HG03196 (cell line): ENCODE data around the gene ASCL2.

Experiments used
- ATAC-seq: cut with Tn5 transposase; IDR thresholded peaks from one replicate; pipeline ENCODE4 v1.9.1; 2021; ENCODE audit not compliant: unreplicated experiment

ASCL2 gene

DNA sequence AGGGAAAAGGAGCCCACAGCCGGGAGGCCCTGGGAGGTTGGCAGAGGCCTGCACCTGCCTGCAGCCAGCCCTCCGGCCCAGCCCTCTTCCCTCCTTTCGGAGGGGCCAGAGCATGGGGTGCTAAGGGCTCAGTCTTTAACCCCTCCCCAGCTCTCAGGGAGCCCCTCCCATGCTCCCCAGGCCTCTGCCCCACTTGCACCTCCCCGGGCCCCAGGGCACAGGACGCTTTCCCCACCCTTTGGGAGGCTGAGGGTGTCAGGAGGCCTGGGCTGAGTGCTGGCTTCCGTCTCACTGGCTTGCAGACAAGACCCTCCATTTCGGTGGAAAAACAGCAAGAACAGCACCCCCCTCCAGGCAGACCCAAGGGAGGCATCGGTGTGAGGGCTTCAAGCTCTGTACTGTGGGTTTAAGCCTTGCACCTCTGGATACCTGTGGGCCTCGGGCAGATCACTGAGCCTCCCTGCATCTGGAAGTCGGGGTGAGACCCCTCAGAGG lies 7.3 kb downstream of the ASCL2 start:
- no peak for ATAC-seq

DNA sequence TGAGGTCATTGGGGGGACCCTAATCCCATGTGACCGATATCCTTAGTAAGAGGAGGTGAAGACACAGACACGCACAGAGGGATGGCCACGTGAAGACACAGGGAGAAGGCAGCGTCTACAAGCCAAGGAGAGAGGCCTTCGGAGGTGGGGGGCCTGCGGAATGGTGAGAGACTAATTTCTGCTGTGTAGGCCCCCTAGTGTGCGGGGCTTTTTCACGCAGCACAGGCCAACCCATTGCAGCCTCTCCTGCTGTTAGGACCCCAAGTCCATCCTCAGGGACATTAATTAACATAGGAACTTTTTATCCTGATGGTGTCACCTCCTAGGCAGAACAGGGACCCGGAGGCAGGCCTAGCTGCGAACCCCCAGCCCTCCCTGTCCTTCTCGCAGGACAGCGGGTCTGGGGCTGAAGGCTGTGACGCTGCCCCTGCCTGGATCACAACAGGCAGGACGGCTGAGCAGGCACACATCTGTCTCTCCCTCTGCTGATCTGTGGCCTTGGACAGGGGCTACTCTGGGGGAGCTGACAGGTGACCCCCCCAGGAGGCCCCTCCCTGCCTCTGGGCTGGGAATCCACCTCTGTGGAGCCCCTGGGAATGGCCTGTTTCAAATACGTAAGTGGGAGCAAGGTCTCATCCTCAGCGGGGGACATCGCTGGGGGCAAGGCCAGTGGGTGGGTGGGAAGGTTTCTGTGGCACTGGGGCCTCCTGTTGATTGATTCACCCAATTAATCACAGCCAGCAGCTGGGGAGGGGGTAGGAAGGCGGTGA lies 7.9 kb downstream of the ASCL2 start:
- ATAC-seq: no peak

DNA sequence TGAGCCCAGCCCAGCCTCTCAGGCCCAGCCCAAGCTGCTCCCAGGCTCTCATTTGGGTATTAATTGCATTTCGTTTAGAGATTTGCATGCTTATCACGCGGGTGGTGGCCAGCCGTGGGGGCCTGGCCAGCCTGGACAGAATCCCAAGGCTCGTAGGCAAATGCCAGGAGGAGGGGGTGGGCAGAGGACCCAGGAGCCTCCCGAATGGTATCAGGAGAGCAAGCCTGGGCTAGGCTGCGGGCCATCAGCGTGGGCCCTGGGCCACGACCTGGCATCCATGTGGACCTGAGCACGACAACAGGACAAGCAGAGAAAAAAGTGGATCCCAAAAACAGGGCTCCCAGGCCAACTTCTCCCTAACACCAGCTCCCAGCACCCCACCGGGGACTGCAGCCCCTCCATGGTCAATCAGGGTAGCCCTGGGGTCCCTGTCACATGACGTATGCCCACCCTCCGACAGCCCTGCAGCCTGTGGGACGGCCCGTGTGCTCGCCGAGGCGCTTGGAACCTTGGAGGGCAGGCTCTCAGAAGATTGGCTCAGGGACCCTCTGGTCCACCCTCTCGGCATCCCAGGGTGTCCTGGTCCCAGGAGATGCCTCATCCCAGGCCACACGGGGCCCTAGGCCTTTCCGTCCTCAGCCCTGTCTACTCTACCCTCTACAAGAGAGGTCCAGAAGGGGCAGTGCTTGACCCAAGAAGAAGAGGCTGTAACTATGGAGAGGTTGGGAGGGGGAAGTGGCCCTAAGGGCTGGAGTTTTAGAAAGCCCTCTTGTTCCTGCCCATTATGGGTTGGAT lies 8.8 kb downstream of the ASCL2 start:
- no peak for ATAC-seq

DNA sequence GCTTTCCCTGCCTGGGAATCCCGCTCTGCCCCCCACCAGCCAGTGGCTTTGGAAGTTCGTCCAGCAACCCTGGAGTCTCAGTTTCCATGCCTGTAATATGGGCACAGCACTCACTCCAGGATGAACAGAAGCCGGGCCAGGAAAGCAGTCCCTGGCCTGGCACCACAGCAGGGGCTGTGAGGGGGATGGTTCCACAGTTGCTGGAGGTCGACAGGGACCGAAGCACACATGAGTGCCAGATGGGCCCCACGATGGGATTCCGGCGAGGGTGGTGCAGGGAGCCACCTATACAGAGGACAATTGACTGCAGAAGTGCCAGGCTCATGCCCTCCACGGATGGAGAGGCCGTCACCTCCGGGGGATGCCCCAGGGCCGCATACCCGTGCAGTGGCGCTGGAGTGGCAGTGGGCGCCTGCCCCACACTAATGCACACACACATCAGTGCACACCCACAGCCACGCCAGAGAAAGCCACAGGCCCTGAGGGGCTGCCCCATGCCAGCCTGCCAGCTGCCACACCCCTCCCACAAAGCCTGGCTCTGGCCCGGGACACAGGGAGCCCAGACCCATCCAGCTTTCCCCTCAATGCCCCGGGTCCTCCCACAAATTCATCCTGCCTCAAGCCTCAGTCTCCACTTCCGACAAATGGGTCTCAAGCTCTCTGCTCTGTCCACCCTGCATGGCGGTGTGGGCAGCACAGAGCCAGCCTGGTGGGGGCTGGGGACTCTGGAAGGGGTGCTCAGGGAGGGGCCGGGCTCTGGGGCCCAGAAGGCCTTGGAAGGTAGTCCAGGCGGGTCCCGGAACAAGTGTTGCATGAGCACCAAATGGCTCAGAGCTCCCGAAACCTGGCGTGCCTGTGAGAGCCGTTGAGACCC lies 9.7 kb downstream of the ASCL2 start:
- ATAC-seq: no peak

DNA sequence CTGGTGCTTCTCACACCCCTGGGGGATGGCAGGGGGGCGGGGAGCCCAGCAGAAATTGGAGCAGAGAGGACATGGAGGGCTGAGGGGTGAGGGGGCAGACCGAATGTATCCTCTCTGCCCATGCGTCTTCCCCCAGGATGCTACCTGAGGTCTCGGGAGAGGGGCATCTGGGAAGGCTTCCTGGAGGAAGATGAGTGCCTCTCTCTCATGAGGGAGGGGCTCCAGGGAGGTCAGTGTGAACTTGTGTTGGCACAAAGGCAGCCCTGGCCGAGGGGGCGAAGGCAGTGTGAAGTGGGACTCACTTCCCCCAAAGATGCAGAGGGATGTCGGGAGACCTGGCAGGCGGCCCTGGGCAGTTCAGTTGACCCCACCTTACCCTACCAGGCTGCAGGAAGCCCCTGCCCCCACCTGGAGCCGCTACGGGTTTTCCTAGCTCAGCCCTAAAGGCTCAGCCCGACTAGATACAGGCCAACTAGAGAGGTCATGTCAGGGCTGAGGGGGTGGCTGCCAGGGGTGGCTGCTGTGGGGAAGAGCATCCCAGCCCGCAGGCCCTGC lies 10.4 kb downstream of the ASCL2 start:
- no peak for ATAC-seq

DNA sequence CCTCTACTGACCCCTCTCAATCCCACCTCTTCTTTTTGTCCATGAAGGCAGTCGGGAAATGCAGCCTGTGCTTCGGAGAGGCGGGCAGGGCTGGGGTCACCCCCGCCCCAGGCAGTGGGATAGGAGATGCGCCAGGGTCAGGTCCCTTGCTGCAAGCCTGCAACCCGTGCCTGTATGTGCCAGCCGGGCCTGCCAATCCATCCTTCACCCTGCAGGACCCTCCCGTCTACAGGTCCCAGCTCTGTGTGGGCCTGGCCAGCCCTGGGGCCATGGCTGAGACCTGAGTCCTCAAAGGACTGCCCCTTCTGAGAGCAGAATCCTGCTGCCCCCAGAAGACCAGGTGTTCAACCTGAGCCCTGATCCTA lies 10.9 kb downstream of the ASCL2 start:
- ATAC-seq: no peak

DNA sequence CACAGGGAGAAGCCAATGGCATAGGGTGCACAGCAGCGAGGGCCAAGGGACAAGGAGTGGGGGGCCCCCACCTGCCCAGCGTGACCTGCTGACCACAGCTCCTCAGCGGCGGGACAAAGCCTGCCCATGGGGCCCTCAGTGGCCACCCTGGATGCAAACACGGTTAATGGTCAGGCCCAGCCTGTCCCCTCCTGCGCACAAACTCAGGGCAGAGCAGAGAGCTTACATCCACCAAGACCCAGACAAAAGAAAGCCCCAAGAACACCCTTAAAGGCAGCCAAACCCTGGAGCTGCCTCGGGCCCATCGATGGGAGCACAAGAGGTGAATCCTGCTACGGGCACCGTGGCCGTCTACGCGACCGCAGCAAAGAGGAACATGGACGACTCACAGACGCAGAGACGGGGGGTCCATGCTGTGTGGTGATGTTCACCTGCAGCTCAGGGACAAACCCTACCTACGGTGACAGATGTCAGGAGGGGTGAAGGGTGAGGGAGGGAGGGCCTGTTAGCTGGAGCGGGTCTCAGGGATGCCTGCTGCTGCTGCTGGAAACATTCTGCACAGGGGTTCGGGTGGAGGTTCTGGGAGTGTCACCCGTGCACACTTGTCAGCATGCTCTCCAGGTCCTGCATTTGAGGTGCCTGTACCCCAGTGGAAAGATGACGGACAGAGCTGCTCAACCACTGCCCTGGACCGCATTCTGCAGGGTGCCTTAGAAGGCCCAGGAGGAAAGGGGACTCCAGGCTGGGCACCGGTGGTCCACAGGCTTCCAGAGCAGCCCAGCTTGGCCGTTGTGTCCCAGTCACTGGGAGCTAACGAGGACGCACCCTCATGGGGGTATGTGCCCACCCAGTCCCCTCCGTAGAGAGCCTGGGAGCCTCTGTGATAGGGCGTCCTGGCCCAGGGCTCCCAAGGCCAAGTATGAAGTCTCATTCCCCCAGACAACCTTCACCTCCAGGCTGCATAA lies 11.6 kb downstream of the ASCL2 start:
- ATAC-seq: no peak

DNA sequence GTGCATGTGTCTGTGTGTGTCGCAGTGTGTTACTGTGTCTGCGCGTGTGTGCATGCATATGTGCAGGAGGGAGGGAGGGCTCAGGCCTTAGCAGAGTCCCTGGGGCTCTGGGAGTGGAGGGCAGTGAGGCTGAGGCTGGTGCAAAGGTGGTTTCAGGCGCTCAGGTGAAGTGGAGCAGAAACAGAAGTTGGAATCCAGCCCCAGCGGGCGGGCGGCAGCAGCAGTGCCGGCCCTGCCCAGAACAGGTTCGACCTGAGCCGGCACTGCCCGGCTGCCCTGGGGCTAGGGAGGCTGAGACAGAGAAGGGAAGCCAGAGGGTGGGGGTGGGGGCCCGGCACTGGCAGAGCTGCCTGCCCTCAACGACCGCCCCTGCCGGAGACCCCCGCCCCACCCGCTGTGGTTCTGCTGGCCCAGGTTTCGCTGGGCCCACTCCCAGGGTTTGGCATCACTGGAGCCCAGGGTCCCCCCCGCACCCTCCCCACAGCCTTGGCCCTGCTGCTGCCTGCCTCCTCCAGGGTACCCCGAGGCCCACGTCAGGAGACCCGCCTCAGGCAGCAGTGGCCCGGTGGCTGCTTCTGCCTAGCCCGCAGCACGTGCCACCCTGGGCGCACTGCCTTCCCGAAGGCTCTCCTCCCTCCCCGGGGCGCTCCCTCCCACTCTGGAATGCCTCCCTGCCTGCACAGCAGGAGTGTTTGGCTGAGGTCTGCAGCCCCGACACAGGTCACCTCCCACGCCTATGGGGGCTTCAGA lies 13.3 kb downstream of the ASCL2 start:
- ATAC-seq: no peak

DNA sequence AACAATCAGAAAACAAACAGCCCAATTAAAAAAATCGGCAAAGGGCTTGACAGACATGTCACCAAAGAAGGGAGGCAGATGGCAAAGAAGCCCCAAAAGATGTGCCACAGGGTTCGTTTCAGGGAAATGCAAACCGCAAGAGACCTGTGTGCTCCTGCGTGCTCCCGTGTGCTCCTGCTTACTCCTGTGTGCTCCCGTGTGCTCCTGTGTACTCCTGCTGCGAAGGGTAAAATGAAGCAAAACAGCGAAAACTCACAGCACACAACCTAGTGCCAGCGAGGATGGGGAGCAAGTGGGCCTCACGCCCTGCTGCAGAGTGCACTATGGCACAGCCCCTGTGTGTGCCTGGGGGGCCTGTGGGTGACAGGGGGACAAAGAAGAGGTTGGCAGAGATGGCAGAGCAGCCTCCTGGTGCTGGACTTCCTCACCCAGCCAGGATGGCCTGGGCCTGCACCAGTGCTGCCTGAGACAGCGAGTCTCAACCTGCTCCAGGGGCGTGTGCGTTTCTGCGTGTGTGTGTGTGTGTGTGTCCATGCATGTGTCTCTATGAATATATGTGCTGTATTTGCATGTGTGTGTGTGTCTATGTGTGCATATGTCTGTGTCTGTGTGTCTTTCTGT lies 14.0 kb downstream of the ASCL2 start:
- no peak for ATAC-seq

DNA sequence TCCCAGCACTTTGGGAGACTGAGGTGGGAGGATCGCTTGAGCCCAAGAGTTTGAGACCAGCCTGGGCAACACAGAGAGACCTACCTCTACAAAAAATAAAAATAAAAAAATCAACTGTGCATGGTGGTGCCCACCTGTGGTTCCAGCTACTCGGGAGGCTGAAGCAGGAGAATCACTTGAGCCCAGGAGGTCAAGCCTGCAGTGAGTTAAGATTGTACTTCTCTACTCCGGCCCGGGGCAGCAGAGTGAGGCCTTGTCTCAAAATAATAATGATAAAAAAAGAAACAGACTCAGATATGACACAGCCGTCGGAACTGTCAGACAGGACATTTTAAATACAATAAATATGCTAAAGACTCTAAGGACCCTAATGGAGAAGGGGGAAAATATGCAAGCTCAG lies 18.4 kb downstream of the ASCL2 start:
- ATAC-seq: no peak

DNA sequence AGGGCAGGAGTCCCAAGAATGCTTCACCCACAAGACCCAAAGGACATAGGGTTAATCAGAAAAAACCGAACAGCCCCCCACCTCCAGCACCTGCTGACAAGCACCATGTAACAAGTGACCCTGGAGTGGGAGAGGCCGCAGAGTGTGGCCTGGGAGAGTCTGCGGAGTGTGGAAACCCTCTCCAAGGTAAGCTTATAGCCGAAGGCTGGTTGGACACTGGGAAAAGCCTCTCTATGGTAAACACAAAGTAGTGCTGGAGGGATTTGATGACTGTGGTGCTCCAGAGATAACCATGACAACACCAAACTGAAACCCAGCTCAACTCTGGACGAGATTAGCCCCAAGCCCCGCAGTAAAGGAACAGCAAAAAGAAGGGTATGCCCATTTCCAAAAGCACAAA lies 19.2 kb downstream of the ASCL2 start:
- ATAC-seq: no peak

DNA sequence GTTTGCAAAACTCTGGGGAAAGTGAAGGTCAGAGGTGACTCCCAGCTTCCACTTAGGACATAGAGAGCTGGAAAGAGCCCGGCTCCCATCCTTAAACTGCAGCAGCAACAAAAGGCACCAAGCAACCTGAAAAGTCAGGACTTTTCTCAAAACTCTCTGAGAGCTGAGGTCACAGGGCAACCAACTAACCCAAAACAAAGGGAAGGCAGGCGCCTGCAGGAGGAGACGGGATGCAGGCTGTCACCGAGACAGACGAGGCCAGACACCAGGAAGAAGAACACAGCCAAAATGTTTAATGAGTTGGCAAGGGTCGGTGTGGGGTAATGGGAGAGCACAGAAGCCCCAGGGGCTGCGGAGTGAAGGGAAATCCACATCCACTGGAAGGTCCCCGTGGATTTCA lies 19.9 kb downstream of the ASCL2 start:
- no peak for ATAC-seq

DNA sequence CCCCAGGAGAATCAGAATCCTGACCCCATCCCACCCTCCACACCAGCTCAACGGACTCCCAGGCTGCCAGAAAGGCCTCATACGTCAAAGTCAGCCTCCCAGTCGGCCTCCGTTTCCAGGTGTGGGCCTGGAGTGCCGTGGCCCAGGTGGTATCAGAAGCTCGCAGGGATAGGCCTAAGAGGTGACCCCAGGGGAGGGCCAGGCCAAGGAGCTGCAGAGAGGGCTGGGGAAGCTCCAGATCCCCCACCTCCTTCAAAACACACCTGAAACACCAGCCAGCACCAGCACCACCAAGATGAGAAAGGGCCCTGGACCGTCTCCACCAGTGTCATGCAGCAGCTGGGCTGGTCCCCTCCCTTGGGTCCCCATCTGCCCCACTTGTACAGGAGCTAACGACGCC lies 20.3 kb downstream of the ASCL2 start:
- ATAC-seq: no peak

DNA sequence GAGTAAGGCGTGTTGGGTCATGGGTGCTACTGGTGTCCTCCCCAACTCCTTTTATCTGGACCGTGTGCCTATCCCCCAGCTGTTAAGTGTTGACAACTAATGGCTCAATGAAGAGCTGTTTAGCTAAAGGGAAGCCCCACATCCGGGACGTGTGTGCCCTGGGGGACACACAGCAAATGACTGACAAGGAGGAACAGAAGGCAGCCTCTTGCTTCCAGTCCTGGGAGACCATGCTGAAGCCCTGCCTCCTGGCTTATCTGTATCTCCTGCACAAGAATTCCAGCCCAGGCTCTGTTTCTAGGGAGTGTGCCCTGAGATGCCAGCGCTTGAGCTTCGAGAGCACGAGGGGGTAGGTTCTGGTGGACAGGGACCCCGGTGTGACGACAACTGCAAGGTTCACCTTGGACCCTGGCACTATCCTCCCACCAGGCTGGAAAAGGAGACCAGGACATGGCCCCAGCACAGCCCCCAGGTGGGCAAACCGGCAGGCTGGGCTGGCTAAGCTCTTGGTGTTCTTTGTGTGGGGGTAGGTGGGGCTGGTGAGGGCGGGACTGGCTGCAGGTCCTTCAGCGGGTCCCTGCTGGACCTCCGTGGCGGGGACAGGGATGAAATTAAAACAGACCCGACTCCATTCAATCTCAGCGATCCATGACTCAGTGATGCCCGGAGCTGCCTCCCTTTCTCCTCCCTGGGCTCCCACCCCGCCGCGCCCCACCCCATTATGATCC lies 21.0 kb downstream of the ASCL2 start:
- no peak for ATAC-seq

DNA sequence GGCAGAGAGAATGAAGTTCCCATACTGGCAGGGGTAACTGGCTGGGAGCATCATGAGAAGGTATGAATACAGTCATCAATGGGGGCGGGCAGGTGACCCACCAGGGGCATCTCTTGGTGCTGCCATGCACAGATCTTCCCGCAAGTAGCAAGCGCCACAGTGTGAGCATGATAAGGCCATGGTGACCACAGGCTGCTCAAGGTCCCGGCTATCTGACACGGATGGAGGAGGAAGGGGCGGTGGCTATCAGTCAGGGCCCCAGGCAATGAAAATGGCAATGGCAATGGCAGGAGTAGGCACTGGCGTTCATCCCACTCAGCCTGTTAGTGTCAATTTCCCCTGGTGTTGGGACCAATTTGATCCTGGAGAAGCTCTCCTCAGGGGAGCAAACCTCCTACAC lies 21.6 kb downstream of the ASCL2 start:
- ATAC-seq: no peak

DNA sequence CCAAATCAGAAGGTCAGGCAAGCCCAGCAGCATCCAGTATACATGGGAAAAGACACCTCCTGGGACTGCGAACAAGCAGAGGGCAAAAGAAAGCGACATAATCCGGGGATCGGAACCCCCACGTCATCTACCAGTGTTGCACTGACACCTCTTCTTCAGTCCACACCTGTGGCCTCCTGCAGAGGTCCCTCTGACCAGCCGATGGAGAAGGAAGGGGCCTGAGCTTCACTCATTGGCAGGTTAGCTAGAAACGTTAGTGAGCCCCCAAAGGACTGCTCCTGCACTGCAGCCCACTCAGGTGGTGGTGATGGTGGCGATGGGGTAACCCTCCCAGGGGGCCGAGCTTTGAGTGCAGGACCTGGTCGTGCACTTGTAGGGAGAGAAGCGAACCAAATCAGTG lies 22.1 kb downstream of the ASCL2 start:
- ATAC-seq: no peak

DNA sequence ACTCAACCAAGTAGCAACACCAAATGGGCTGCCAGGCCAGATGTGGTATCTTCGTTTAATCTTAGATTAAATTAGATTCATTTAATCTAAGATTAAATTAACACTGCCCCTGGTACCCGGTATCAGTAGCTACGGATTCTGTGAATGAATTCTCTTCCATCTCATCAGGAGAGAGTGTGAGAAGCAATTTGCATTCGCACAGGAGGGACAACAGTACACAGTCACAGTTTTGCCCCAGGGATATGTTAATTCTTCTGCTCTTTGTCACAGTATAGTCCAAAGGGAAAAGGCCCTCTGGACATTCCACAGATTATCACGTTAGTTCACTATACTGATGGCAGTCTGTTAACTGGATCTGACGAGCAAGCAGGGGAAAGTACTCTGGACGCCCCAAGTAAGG lies 22.9 kb downstream of the ASCL2 start:
- no peak for ATAC-seq

DNA sequence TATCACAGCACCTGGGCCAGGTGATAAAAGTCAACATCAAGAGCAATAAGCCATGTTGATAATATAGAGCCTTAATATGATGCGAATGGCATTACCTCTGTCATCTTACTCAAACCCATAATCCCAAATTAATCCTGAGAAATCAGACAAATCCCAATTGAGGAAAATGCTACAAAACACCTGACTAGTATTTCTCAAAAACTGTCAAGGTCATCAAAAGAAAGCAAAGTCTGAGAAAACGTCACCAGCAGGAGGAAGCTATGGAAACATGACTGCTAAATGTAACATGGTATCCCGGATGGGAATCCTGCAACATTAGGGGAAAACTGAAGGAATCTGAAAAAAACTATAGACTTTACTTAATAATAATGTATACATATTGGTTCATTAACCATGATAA lies 29.6 kb downstream of the ASCL2 start:
- ATAC-seq: no peak
